NCI-H510A (cell line): ENCODE results near the gene BMP2K.

Source experiments
- DNase-seq: peaks from one replicate; lab custom pipeline; 2025; lab: John Stamatoyannopoulos, UW

The BMP2K gene

DNA sequence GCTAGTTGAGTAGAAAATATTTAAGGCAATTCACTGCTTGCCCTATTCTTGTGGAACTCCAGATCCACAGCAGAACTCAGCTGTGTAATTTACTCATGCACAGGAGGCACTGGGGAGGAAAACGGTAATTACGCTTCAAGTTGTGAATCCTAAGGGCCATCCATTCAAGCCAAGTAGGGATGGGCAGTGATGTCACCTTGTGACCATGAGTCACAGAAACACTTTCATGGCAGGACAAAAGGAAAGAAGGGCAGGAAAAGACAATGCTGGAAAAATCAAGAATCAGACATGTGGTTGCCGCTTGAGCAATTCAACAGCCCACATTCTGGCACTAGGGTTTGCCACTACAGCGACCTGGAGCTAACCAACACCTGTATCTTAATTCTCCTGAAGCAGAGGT lies 161.7 kb downstream of the BMP2K start:
- DNase-seq, result no peak

GRCh38 chr4:78938474-78938867 lies 162.3 kb downstream of the BMP2K start:
- DNase-seq, result no peak

DNA sequence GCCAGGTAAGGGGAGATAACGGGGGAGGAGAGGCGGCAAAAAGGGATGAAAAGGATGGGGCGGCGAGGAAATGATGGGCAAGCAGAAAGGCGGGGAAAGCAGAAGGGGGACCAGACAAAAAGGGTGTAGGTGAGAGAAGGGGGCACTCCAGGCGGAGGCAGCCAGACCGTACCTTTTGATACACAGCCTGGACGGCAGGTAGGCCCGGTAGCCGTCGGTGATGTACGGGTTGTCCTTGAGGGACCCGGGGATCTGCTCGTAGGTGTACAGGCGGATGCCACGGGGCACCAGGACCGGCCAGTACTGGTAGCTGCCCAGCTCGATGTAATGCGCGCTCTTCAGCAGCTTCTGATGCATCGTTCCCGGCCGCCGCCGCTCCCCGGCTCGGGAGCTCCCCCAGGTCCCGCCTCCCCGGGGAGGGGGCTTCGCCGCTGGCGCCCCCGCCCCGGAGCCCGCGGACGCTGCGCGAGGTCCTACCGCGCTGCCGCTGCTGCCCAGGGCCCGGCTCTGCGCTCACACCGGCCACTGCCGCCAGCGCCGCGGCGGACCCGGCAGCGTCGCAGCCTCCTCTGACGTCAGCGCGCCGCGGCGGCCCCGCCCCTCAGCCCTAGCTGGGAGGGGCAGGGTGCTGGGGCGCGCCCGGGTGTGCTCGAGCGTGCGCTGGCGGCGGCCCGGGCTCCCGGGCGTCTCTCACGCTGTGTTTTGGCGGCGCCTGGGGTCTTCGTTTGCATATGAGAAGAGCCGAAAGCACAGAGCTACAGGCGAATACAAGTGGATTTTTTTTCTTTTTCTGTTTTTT lies 162.9 kb downstream of the BMP2K start, which contains the start of gene PAQR3:
TSS of gene PAQR3 (minus strand) at position 571 of the 799 bp plus-strand sequence. CDS start at position 357, 214 bp downstream.
- DNase-seq, result peak; percentile 66

DNA sequence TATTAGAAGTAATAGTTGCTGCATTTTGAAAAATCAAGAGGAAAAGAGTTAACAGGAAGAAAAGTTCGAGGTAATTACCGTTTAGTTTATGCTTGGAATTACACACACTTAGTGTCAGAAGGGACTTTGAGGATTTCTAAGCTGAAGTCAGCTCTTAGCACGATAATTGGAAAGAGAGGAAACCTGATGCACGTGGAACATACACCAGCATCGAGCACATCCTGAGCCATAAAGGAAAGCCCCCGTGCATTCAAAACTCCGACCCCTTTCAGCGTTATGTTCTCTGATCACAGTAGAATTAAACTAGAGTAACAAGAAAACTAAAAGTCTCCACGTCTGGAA lies 163.5 kb downstream of the BMP2K start:
- no peak for DNase-seq

DNA sequence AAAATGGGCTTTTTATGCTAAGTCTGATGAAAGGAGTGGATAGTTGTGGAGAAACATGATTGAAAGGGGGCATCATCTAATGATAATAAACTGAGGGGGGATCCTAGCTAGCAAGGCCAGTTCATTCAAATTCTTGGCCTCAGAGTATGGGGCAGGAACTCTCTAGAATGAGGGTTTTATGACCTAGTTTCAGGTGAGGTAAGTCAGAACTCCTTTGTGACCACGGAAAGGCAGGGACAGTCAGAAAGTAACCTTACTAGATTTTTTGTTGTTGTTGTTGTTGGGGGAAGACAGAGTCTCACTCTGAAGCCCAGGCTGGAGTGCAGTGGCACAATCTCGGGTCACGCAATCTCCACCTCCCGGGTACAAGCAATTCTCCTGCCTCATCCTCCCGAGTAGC lies 164.6 kb downstream of the BMP2K start:
- no peak for DNase-seq

- no peak for DNase-seq
Measured at GRCh38 chr4:78944381-78944780, 168.2 kb downstream of the BMP2K start.

GRCh38 chr4:78945651-78946179 lies 169.6 kb downstream of the BMP2K start:
- no peak for DNase-seq

DNA sequence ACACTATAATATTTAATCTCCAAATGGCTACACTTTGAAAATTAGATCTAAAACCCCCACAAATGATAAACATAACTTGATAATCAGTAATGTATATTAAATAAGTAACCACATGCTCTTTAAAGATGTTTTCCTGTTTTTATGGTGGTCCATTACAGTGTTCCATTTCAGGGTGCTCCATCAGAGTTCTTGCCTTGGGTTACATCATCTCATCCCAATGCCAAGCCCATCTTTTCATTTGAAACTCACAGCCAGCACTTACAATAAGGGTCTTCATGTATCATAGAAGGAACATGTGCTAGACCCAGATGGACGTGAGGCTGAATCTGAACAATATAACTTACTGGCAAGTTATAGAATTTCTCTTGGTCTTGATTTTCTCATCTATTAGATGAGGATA lies 173.6 kb downstream of the BMP2K start:
- no peak for DNase-seq

- DNase-seq, result no peak
Measured at GRCh38 chr4:78951862-78952472, 175.8 kb downstream of the BMP2K start.

- no peak for DNase-seq
Measured at GRCh38 chr4:78953231-78953630, 177.1 kb downstream of the BMP2K start.

- peak; percentile 28 for DNase-seq
Measured at GRCh38 chr4:78953769-78954666, 177.9 kb downstream of the BMP2K start.

- no peak for DNase-seq
Measured at GRCh38 chr4:78956975-78957374, 180.8 kb downstream of the BMP2K start.

DNA sequence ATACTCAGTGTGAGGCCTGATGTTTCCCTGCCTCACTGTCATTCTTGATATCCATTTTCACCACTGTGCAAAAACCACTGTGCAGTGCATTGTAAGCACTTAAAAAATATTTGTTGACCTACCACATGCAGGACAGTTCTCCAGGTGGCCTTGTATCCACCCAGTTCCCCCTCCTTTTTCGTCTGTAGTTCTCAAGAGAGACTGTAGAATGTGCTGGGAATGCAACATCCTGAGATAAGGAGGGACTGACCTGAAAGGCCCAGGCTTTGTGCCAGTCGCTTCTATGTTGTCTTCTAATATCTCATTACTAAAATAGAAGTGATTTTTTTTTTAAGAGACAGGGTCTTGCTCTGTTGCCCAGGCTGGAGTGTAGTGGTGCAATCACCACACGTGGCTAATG lies 184.8 kb downstream of the BMP2K start:
- DNase-seq, result no peak
